Fibroblast of mammary gland (primary cell): ENCODE measurements around the gene POLR2L.

Source experiments
- DNase-seq: peaks from one replicate; pipeline ENCODE4 v3.0.0-alpha.2; 2010; ENCODE audit warnings: low read depth
- H3K4me3 ChIP-seq: 2 replicates; pipeline ENCODE4 v1.5.1; 2011; ENCODE audit warnings: low read depth, mild to moderate bottlenecking, low read length, moderate library complexity; ENCODE audit not compliant: control insufficient read depth
- TF ChIP-seq, protein P1 (sequence below): conservative IDR thresholded peaks from 2 replicates; pipeline ENCODE4 v1.5.1; 2011; ENCODE audit warnings: low read depth, low read length, inconsistent platforms; ENCODE audit not compliant: control insufficient read depth, insufficient read depth

POLR2L gene

GRCh38 chr11:839875-840617, 2.3 kb downstream of the POLR2L start:
- no peak for DNase-seq
- TF ChIP-seq, protein P1, sequence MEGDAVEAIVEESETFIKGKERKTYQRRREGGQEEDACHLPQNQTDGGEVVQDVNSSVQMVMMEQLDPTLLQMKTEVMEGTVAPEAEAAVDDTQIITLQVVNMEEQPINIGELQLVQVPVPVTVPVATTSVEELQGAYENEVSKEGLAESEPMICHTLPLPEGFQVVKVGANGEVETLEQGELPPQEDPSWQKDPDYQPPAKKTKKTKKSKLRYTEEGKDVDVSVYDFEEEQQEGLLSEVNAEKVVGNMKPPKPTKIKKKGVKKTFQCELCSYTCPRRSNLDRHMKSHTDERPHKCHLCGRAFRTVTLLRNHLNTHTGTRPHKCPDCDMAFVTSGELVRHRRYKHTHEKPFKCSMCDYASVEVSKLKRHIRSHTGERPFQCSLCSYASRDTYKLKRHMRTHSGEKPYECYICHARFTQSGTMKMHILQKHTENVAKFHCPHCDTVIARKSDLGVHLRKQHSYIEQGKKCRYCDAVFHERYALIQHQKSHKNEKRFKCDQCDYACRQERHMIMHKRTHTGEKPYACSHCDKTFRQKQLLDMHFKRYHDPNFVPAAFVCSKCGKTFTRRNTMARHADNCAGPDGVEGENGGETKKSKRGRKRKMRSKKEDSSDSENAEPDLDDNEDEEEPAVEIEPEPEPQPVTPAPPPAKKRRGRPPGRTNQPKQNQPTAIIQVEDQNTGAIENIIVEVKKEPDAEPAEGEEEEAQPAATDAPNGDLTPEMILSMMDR, result peak; percentile 52
- H3K4me3 ChIP-seq, result peak overlapping the region; percentile 94

DNA sequence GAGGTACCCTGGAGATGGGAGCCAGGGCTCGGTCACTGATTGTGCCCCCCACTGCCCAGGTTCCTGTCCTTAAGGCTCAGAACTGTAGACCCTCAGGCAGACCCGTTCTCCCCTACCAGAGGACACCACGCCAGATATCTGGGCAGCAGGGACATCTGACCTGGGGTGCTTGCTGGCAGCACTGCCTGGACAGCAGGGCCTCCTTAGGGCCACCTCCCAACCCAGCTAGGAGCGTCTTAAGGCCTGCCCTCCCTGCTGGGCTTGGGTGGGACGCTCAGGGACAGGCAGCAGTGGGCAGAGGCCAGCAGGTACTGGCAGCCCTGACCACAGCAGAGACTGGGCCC, 3.1 kb downstream of the POLR2L start:
- TF ChIP-seq, protein P1, result no peak
- no peak overlapping the region for H3K4me3 ChIP-seq
- DNase-seq, result no peak

DNA sequence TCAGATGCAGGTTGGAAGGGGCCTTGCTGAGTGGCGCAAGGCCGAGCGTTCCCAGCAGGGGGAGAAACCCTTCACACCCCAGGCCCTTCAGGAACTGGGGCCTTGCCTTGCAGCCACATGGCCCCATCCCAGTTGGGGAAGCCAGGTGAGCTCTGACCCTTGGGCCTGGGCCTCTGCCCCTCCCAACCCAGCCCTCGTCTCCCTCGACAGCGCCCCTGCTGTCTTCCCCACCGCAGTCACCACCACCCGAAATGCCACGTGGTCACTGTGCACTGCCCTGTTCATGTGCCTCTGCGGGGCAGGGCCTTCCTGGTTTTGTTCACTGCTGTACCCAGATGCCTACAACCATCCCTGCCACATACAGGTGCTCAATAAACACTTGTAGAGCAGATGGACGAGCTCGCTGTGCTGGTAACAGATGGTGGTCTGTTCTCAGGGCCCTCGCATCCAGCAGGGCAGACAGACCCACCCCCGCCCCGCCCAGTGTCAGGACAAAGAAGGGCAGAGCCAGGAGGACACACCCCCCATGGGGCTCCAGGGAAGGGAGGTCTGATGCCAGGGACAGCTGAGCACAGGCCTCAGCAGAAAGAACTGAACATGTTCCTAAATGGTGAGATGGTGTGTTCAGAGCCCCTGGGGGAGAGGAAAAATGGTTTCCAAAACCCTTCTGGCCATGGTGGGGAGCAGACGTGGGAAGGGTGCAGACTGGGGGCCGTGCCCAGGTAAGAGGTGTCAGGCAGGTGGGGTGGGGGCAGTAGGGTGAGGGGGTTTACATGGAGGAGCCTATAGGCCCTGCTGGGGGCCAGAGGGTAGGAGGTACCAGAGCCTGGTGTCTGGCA, 3.7 kb downstream of the POLR2L start:
- TF ChIP-seq, protein P1, result peak; percentile 31
- no peak overlapping the region for H3K4me3 ChIP-seq
- DNase-seq, result no peak

DNA sequence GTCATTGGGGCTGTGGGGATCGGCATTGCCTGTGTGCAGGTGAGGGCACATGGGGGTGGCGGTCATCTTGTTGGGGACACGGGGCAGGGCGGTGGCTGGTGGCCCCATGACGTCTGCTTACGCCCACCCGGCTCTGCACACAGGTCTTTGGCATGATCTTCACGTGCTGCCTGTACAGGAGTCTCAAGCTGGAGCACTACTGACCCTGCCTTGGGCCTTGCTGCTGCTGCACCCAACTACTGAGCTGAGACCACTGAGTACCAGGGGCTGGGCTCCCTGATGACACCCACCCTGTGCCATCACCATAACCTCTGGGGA, 4.4 kb downstream of the POLR2L start:
- DNase-seq, result no peak
- H3K4me3 ChIP-seq, result no peak overlapping the region
- TF ChIP-seq, protein P1, result no peak

- TF ChIP-seq, protein P1, result no peak
- no peak overlapping the region for H3K4me3 ChIP-seq
- DNase-seq, result no peak
Observed at GRCh38 chr11:837189-837989, 4.9 kb downstream of the POLR2L start.

DNA sequence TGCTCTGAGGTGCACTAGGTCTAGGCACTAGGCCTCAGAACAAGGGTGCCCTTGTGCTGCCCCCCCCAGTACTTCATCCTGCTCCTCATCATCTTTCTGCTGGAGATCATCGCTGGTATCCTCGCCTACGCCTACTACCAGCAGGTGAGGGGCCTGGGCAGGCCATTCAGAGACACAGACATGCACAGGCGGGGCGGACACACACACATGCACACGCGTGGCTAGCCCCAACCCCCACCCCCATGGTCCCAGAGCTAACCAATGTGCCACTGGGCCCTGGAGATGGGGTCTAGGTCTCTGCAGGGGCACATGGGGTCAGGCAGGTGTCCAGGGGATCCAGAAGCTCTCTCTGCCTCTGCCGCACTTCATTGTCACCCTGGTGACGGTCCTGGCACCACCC, 5.6 kb downstream of the POLR2L start:
- TF ChIP-seq, protein P1, result no peak
- H3K4me3 ChIP-seq, result no peak overlapping the region
- no peak for DNase-seq
